Renal cortical epithelial cell (primary cell): ENCODE data around the gene LCE6A. TPM values are rescaled to one million over a fixed set of nuclear protein-coding genes. Genes with fewer than 3 reads are reported as not detected.

Source experiments
- DNase-seq: peaks from one replicate; pipeline ENCODE4 v3.0.0-alpha.2; 2011; ENCODE audit warnings: low read depth
- total RNA-seq: library from RNA; depleted of rRNA; stranded (reverse); fragments of >200 nt; gene quantifications from 2 replicates; pipeline ENCODE4 v1.2.3, GENCODE V29; 2014

Gene LCE6A
- total RNA-seq, 1 donor from 2014 or later, result not detected

DNA sequence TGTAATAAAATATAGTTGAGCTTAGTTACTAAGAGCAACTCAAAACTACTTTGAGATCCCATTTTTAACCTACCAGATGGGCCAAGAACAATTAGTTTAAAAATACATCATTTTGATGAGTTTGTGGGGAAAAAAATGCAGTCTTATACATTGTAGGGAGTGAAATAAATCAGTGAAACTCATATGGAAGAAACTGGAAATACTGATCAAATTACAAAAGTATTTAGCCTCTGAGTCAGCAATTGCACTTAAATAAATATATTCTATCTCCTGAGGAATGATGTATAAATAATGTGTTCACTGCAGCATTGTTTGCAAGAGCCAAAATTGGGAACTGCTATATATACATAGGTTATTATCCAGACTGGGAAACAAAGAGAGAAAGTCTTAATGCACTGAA is 30.8 kb downstream of the LCE6A start:
- no peak for DNase-seq

DNA sequence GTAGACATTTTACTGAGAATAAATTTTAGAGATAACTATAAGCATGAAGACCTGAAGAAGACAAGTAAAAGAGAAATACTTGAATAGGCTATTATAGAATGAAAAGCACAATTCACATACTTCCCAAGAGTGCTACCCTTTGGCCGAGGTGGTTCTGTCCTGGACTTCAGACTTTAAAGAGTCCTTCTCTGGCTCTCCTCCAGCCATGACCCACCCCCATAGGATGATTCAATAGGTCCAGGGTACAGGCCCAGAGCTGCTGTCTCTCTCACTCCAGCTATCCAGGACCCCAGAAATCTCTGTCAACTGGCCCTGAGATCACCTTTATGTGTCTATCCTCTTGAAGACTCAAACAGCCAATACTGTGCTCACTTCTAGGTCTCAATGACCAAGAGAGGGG is 34.2 kb downstream of the LCE6A start:
- DNase-seq, result no peak

DNA sequence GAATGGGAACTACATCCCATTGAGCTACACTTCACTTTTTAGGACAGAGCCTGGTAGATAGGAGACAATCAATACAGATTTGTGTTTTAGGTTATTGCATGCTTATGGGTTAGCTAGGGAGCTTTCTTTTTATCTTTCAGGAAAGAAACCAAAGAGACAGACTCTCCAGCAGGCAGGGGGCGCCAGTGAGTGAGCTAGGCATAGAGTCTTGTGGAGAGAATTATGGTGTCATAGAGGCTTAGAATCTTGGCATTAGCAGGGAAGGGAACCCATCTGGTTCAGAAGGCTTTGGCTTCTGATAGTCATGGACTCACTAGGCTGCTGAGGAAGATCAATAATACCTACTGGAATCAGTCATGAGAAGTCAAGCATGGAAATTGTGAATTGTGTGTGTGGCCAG is 35.4 kb downstream of the LCE6A start, which contains the start of gene SMCP:
SMCP (plus strand) TSS at position 281 of the 400 bp plus-strand sequence. CDS start 6,101 bp downstream, outside the sequence.
- no peak for DNase-seq

DNA sequence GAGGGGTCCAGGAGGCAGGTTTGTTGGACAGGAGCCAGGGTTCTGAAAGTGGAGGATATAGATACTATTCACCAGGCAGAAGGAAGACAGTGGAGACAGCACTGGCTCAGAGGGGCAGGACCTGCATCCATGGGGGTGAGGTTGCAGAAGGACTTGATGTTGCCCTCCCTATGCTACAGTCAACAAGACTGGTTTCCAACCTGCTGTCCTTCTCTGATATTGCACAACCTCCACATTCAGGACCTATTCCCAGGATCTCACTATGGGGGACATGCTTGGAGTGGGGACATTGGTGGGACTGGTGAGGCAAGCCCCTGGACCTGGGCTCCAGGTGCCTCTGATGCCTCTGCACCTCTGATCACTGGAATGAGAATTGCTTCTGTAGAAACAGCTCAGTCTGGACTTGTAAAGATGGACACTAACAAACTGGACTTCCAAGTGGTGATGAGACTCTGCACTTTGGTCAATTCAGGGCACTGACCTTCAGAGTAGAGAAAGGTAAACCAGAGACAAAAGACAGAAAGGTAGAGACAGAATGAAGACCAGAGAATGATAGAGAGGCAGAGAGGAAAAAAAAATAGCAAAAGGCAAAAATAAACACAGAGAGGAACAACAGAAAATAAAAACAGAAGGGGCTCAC is 37.0 kb downstream of the LCE6A start:
- no peak for DNase-seq

DNA sequence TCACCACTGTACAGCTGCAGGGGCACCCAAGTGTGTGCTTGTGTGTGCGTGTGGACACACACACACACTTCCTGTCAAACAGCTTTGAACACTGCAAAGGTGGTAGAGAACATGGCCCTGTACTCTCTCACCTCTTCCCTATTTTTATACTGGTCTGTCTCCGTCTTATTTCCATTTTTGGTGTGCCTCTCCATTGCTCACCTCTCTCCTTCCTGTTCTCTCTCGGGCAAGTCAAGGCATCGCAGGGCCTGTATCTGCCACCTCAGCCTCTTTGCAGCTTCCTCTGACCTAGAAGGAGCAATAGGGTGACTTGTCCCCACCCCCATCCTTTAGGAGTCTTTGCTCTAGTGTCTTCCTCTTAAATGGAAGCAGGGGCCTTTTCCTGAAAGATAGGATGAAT is 37.7 kb downstream of the LCE6A start:
- DNase-seq, result no peak

DNA sequence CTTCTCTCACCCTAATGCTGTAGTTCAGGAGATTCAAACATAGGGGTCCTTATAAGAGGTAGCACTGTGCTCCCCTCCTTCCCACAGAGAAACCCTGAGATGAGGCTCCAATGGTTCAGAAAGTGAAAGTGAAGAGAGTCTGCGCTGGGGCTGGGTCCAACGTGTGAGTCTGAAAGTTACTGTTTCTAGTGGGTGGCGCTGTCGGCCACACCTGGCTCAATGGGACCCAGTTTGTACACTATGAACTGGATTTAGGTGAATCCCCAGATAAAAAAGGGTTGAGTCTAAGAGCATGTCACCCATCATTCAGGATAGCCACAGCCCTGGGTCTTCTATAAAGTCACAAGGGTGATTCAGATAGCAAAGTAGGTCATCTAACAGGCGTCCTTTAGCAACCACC is 38.3 kb downstream of the LCE6A start:
- no peak for DNase-seq

DNA sequence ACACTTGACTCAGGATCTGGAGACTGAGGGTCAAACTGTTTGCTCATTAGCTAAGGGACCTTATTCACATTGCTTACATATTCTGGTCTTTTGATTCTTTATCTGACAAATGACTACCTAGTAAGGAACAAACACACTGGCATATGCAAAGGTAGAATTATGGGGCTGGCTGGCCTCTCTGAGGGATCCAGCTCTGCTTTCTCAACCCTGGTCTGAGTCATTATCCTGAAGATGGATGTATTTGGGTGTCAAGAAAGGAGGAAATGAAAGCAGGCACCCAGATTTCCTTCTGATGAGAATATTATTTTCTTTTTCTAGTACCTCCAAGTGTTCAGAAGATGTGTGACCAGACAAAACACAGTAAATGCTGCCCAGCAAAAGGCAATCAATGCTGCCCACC is 41.4 kb downstream of the LCE6A start:
- no peak for DNase-seq

DNA sequence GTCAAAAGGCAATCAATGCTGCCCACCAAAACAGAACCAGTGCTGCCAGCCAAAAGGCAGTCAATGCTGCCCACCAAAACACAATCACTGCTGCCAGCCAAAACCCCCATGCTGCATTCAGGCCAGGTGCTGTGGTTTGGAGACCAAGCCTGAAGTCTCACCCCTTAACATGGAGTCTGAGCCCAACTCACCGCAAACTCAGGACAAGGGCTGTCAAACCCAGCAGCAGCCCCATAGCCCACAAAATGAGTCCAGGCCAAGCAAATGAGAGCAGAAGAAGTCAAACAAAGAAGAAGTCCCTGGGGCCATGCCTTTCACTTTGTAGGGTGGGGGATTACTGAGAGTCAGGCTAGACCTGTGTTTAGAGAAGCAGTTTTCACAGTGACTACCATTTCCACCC is 41.9 kb downstream of the LCE6A start:
- no peak for DNase-seq

DNA sequence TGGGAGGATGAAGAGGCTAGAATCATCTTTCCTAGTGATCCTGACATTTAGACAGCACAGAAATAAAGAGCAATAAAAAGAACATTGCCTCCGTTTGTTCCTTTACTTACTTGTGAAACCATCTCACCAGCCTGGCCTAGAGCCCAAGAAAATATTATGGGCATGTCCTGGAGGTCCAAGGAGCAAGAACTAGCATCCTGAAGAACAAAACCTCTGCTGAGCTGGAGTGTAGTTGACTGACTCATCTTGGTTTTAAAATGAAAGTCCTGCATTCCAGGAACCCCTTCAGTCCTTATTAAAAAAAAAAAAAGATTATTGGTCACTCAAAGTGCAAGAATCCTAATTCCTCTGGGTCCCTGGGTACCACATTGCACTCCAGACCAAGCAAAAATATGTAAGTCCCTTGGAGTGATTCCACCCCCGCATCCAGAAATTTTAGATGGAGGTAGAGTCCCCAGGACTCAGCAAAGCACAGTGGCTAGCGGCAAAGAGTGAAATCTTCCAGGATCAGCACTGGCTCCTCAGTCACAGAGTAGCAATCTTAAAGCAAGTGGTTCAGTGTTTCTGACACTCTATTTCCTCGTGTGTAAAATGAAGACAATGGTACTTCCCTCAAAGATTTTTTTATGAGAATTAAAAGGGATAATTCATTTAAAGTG is 42.4 kb downstream of the LCE6A start:
- DNase-seq, result no peak

DNA sequence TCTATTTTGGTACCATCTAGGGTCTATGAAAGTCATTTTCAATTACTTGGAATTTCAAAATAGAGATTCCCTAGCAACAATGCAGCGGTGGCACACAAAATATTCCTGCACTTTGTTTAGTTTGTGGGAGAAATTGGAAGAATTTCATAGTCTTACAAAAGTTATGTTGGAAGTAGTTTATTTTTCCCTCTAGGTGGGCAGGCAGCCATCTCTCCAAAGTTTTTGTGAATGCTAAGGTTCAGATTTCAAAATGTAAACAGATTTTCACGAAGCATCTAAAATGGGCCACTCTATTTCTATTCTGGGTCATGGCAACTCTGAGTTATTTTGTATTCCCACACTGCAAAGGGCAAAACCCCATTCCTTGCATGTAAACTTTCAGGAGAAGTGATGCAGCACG is 43.4 kb downstream of the LCE6A start:
- DNase-seq, result no peak

DNA sequence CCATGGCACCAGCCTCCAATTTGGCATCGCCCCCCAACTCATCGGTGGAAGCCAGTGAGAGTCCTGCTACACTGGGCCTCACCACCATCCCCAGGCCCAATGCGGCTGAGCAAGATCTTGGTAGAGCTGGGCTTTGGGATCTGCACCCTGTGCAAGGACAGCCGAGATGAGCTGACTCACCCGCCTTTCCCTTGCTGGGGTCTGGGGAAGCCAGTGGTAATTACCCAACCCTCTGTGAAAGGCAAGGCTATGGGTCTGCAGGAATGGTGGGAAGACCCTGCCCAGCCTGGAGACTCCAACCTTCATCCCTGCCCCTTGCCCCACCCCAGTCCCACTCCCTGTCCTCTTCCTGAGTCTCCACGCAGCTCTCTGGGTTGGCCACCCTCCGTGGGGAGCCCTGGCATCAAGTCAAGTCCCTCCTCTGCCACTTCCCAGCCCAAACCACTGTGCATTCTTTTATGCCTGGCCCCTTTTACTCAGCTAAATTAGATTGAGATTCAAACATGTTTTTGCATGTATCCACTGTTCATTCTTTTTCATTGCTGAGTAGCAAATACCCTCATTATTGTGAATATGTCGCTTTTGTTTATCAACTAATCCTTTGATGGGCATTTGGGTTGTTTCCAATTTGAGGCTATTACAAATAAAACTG is 44.2 kb downstream of the LCE6A start:
- no peak for DNase-seq

DNA sequence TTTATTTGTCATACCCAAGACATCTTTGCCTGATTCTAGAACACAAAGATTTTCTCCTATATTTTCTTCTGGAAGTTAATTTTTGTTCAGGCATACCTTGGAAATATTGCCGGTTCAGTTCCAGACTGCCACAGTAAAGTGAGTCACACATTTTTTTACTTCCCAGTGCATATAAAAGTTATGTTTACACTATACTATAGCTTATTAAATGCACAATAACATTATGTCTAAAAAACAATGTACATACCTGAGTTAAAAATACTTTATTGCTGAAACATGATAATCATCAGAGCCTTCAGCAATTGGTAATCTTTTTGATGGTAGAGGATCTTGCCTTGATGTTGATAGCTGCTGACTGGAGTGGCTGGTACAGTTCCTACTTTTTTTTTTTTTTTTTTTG is 45.5 kb downstream of the LCE6A start:
- DNase-seq, result no peak

Other genes with a start within 250 kb of the LCE6A start
- gene LCE3C, start 242.6 kb upstream of the LCE6A start, total RNA-seq, result not detected in 2 replicates
- gene LCE3B, start 229.0 kb upstream of the LCE6A start, total RNA-seq, result not detected in 2 replicates
- not detected in 2 replicates for gene LCE3A, start 219.8 kb upstream of the LCE6A start, total RNA-seq
- not detected in 2 replicates for gene LCE2D, start 179.5 kb upstream of the LCE6A start, total RNA-seq
- not detected in 2 replicates for gene LCE2C, start 167.6 kb upstream of the LCE6A start, total RNA-seq
- not detected in 2 replicates for gene LCE2B, start 156.7 kb upstream of the LCE6A start, total RNA-seq
- gene LCE2A, start 144.5 kb upstream of the LCE6A start, total RNA-seq, result not detected in 2 replicates
- gene LCE4A, start 134.7 kb upstream of the LCE6A start, total RNA-seq, result not detected in 2 replicates
- gene KPRP, start 84.8 kb upstream of the LCE6A start, total RNA-seq, result not detected in 2 replicates
- gene LCE1F, start 67.7 kb upstream of the LCE6A start, total RNA-seq, result not detected in 2 replicates
- not detected in 2 replicates for gene LCE1E, start 56.6 kb upstream of the LCE6A start, total RNA-seq
- not detected in 2 replicates for gene LCE1D, start 46.1 kb upstream of the LCE6A start, total RNA-seq
- gene LCE1C, start 36.2 kb upstream of the LCE6A start, total RNA-seq, result not detected in 2 replicates
- not detected in 2 replicates for gene LCE1B, start 30.9 kb upstream of the LCE6A start, total RNA-seq
- gene LCE1A, start 15.4 kb upstream of the LCE6A start, total RNA-seq, result not detected in 2 replicates
- not detected in 2 replicates for gene LCE7A, start 17.1 kb downstream of the LCE6A start, total RNA-seq
- not detected in 2 replicates for gene SMCP, start 35.5 kb downstream of the LCE6A start, total RNA-seq
- 0.15 and 2.4 TPM in 2 replicates for gene IVL, start 65.7 kb downstream of the LCE6A start, total RNA-seq
- gene SPRR5, start 104.3 kb downstream of the LCE6A start, total RNA-seq, result not detected in 2 replicates
- not detected in 2 replicates for gene SPRR4, start 127.8 kb downstream of the LCE6A start, total RNA-seq
- gene SPRR1A, start 141.2 kb downstream of the LCE6A start, total RNA-seq, result not detected in 2 replicates
- gene SPRR3, start 158.9 kb downstream of the LCE6A start, total RNA-seq, result not detected in 2 replicates
- gene SPRR1B, start 188.3 kb downstream of the LCE6A start, total RNA-seq, result not detected in 2 replicates
- gene SPRR2D, start 198.3 kb downstream of the LCE6A start, total RNA-seq, result not detected in 2 replicates
- gene SPRR2A, start 214.7 kb downstream of the LCE6A start, total RNA-seq, result not detected in 2 replicates
- not detected in 2 replicates for gene SPRR2B, start 228.8 kb downstream of the LCE6A start, total RNA-seq